ENCODE results near the gene CH25H.
A peak's percentile ranks its signal among the peaks of the same experiment; 100 is the strongest.

DNA sequence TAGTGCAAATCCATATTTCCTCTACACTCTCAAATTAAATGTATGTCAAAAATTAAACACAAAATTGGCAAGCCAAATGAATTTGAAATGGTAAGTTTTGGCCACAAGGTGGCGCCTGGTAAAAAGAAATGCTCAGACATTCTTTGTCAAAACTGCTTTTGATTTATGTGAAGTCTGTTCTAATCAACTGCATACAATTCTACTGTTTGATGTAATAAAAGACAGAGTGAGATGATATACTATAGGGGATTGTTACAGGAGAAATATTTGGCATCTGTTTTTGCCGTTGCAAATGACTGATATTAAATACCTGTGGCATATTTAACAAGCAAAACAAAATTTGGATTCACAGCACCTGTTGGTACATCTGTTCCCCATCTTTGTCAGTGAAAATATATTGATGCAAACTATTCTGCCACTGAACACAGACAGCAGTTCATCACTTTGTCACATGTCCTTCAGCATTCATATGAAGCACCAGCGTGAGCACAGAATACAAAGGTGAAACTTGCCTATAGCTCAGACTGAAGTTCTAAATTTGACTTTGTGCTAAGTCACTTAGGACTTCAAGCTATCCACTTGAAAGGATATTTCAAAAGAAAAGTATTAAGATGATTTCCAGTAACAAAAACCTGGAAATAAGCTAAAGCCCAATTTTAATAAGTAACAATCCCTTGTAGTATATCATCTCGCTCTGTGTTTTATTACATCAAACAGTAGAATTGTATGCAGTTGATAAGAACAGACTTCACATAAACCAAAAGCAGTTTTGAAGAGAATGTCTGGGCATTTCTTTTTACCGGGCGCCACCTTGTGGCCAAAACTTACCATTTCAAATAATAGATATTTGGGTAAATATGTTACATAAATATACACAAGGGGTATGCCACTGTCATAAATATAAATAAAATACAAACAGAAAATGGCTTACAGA, 10.2 kb upstream of the CH25H start:
- TF ChIP-seq, protein P1, sequence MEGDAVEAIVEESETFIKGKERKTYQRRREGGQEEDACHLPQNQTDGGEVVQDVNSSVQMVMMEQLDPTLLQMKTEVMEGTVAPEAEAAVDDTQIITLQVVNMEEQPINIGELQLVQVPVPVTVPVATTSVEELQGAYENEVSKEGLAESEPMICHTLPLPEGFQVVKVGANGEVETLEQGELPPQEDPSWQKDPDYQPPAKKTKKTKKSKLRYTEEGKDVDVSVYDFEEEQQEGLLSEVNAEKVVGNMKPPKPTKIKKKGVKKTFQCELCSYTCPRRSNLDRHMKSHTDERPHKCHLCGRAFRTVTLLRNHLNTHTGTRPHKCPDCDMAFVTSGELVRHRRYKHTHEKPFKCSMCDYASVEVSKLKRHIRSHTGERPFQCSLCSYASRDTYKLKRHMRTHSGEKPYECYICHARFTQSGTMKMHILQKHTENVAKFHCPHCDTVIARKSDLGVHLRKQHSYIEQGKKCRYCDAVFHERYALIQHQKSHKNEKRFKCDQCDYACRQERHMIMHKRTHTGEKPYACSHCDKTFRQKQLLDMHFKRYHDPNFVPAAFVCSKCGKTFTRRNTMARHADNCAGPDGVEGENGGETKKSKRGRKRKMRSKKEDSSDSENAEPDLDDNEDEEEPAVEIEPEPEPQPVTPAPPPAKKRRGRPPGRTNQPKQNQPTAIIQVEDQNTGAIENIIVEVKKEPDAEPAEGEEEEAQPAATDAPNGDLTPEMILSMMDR (IDR thresholded peaks at IDR 0.05; ENCODE audit: low read depth, low read length): peak; percentile 54
- no peak for TF ChIP-seq POLR2A (IDR thresholded peaks at IDR 0.05; ENCODE audit: extremely low read depth, insufficient read length)
- TF ChIP-seq, protein P2, sequence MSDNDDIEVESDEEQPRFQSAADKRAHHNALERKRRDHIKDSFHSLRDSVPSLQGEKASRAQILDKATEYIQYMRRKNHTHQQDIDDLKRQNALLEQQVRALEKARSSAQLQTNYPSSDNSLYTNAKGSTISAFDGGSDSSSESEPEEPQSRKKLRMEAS (IDR thresholded peaks at IDR 0.05; ENCODE audit: low read depth, low read length): no peak
- no peak for TF ChIP-seq MYC (IDR thresholded peaks at IDR 0.05; ENCODE audit: low read depth, low read length)
